ENCODE results near the gene SMPD2. TPM values are rescaled to one million over a fixed set of nuclear protein-coding genes. Genes with fewer than 3 reads are reported as not detected.

The SMPD2 gene
- total RNA-seq, 4 donors from 2014 or later = 2.8 to 16.3 (median 8.5) TPM

DNA sequence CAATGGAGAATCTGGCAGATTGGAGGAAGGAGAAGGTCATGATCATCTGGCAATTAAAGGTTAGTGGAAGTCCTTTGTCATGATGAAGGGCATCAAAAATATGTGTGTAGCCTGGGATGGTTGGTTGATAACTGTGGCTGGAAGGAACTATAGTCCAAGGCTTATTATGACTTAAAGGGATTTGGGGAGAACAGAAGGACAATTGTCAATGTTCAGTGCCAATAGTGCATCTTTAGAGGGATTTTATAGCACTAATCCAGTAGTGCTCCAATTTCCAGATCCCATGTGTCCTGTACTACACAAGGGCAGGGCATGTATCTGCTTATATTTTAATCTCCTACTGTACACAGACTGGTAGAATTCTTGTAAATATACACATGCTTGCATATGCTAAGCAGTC lies 47.5 kb downstream of the SMPD2 start:
- no peaks in the 10 kb centered on the region for H3K9me3 ChIP-seq
- H3K27me3 ChIP-seq = no peaks in the 10 kb centered on the region
- H3K4me3 ChIP-seq = no peak overlapping the region
- H3K36me3 ChIP-seq = no peaks in the 10 kb centered on the region
- DNase-seq = no peak
- H3K27ac ChIP-seq = no peak overlapping the region
- no peaks in the 10 kb centered on the region for H3K4me1 ChIP-seq
- TF ChIP-seq CTCF (IDR thresholded peaks at IDR 0.05) (no peak), POLR2A (IDR thresholded peaks at IDR 0.05) (no peak)
- intact Hi-C loops (cut with DNase I; ENCODE audit: low total_unique reads) = no loop called here

GRCh38 chr6:109490713-109491112 lies 50.2 kb downstream of the SMPD2 start:
- TF ChIP-seq CTCF (IDR thresholded peaks at IDR 0.05) = no peak
- TF ChIP-seq POLR2A (IDR thresholded peaks at IDR 0.05) = no peak
- Histone ChIP-seq H3K36me3 (no peaks in the 10 kb centered on the region), H3K4me1 (no peaks in the 10 kb centered on the region), H3K9me3 (no peaks in the 10 kb centered on the region), H3K4me3 (no peak overlapping the region), H3K27me3 (no peaks in the 10 kb centered on the region), H3K27ac (no peak overlapping the region)
- no peak for DNase-seq
- intact Hi-C loops (cut with DNase I; ENCODE audit: low total_unique reads) = no loop called here

GRCh38 chr6:109491207-109491938 lies 50.8 kb downstream of the SMPD2 start:
- no peak for TF ChIP-seq CTCF (IDR thresholded peaks at IDR 0.05)
- TF ChIP-seq POLR2A (IDR thresholded peaks at IDR 0.05) = no peak
- Histone ChIP-seq H3K4me1 (no peaks in the 10 kb centered on the region), H3K27me3 (no peaks in the 10 kb centered on the region), H3K36me3 (no peaks in the 10 kb centered on the region), H3K27ac (no peak overlapping the region), H3K4me3 (no peak overlapping the region), H3K9me3 (no peaks in the 10 kb centered on the region)
- intact Hi-C loops (cut with DNase I; ENCODE audit: low total_unique reads) = no loop called here
- DNase-seq = no peak

Other genes starting within 250 kb of the SMPD2 start
- gene CD164, start 58.3 kb upstream of the SMPD2 start, total RNA-seq = 100 to 1,000 TPM in 3 of 4 donors, 10 to 100 TPM in 1; 64.0 to 314 (median 182) TPM
- 10 to 100 TPM in 1 of 4 donors, 1 to 10 TPM in 2, under 1 TPM in 1; 0.59 to 18.0 (median 4.6) TPM for gene PPIL6, start 96 bp upstream of the SMPD2 start, total RNA-seq
- gene MICAL1, start 15.0 kb downstream of the SMPD2 start, total RNA-seq = 10 to 100 TPM; 27.2 to 46.1 (median 36.2) TPM
- gene ZBTB24, start 42.5 kb downstream of the SMPD2 start, total RNA-seq = 10 to 100 TPM in 2 of 4 donors, 1 to 10 TPM in 2; 4.4 to 12.6 (median 9.0) TPM

Measured in uterus (tissue), 4 donors.